CD14-positive monocyte (primary cell): ENCODE data around the gene TRPM4. TPM values are rescaled to one million over a fixed set of nuclear protein-coding genes. Genes with fewer than 3 reads are reported as not detected.

Experiments
- DNase-seq, 3 donors: peaks; one replicate each; pipeline ENCODE4 v3.0.0-alpha.2; 2011 to 2022
- H2AFZ ChIP-seq: 2 replicates; pipeline ENCODE4 v1.6.0; 2012; ENCODE audit warnings: mild to moderate bottlenecking, low read depth, low read length, inconsistent platforms; ENCODE audit not compliant: insufficient read depth, poor library complexity, severe bottlenecking
- H3K27ac ChIP-seq, 2 donors: 1 replicate in 1 of 2; 2 replicates in 1 of 2; pipeline ENCODE4 v1.5.1; 2012 to 2013; ENCODE audit warnings: low read length in 2 of 2, control low read depth in 1 of 2, inconsistent platforms in 1 of 2, low read depth in 1 of 2, mild to moderate bottlenecking in 1 of 2
- H3K27me3 ChIP-seq, 2 donors: one replicate each; pipeline versions ENCODE4 v1.6.0 to v1.6.1; 2011 to 2013; ENCODE audit warnings: low read length in 2 of 2; ENCODE audit not compliant: control insufficient read depth in 2 of 2, insufficient read depth in 2 of 2
- H3K36me3 ChIP-seq, 2 donors: replicated peaks in 1 of 2; 1 replicate in 1 of 2; 2 replicates in 1 of 2; pipeline versions ENCODE4 v1.5.1 to v1.6.1; 2012 to 2013; ENCODE audit warnings: low read length in 2 of 2, control low read depth in 1 of 2, inconsistent platforms in 1 of 2, mild to moderate bottlenecking in 1 of 2; ENCODE audit not compliant: insufficient read depth in 2 of 2, control insufficient read depth in 1 of 2
- H3K4me1 ChIP-seq, 2 donors: 1 replicate in 1 of 2; 2 replicates in 1 of 2; pipeline versions ENCODE4 v1.5.1 to v1.6.1; 2012 to 2013; ENCODE audit warnings: low read length in 2 of 2, control low read depth in 1 of 2, inconsistent platforms in 1 of 2, mild to moderate bottlenecking in 1 of 2, moderate library complexity in 1 of 2; ENCODE audit not compliant: insufficient read depth in 2 of 2, control insufficient read depth in 1 of 2
- H3K4me2 ChIP-seq: replicated peaks from 2 replicates; pipeline ENCODE3; 2012; ENCODE audit warnings: low read length, moderate library complexity, mild to moderate bottlenecking; ENCODE audit not compliant: poor library complexity, severe bottlenecking; ENCODE audit errors: extremely low read depth
- H3K4me3 ChIP-seq, 3 experiments: fragments of 200-600 bp in 1 of 3; sonication (generic) in 1 of 3; replicated peaks in 1 of 3; 1 replicate in 2 of 3; 2 replicates in 1 of 3; pipeline ENCODE4 v1.5.1; 2011 to 2013; ENCODE audit warnings: low read length in 3 of 3, mild to moderate bottlenecking in 3 of 3, control low read depth in 2 of 3, low read depth in 2 of 3, inconsistent platforms in 1 of 3, moderate library complexity in 1 of 3
- H3K79me2 ChIP-seq: 2 replicates; pipeline ENCODE4 v1.6.0; 2012; ENCODE audit warnings: mild to moderate bottlenecking, control low read depth, inconsistent platforms, low read length, moderate library complexity; ENCODE audit not compliant: insufficient read depth
- H3K9ac ChIP-seq: 2 replicates; pipeline ENCODE4 v1.6.0; 2017; ENCODE audit warnings: low read length, mild to moderate bottlenecking; ENCODE audit not compliant: insufficient read depth, poor library complexity, severe bottlenecking
- H3K9me3 ChIP-seq, 2 donors: replicated peaks in 1 of 2; 1 replicate in 1 of 2; 2 replicates in 1 of 2; pipeline versions ENCODE4 v1.5.1 to v1.6.1; 2012 to 2013; ENCODE audit warnings: low read length in 2 of 2, control low read depth in 1 of 2; ENCODE audit not compliant: control insufficient read depth in 1 of 2, insufficient read depth in 1 of 2
- H4K20me1 ChIP-seq: 2 replicates; pipeline ENCODE4 v1.6.0; 2012; ENCODE audit warnings: mild to moderate bottlenecking, low read length, control low read depth, moderate library complexity; ENCODE audit not compliant: insufficient read depth
- H3K27ac Mint-ChIP-seq, 7 donors: one replicate each; pipeline ENCODE4 v1.8.0; 2020; ENCODE audit warnings: mild to moderate bottlenecking in 7 of 7, mixed read lengths in 7 of 7, moderate library complexity in 6 of 7, inconsistent platforms in 2 of 7
- H3K27me3 Mint-ChIP-seq, 3 donors: one replicate each; pipeline ENCODE4 v1.8.0; 2021 to 2022; ENCODE audit warnings: low read depth in 3 of 3, mild to moderate bottlenecking in 3 of 3, mixed read lengths in 3 of 3, moderate library complexity in 3 of 3, inconsistent platforms in 1 of 3
- H3K36me3 Mint-ChIP-seq, 2 donors: one replicate each; pipeline ENCODE4 v1.8.0; 2020; ENCODE audit warnings: mixed read lengths in 2 of 2, inconsistent platforms in 1 of 2, mild to moderate bottlenecking in 1 of 2
- H3K4me1 Mint-ChIP-seq: one replicate; pipeline ENCODE4 v1.8.0; 2020; ENCODE audit warnings: mild to moderate bottlenecking, mixed read lengths
- H3K4me3 Mint-ChIP-seq, 2 donors: one replicate each; pipeline ENCODE4 v1.8.0; 2020; ENCODE audit warnings: mild to moderate bottlenecking in 2 of 2, mixed read lengths in 2 of 2, moderate library complexity in 1 of 2
- H3K9me3 Mint-ChIP-seq, 7 donors: one replicate each; pipeline ENCODE4 v1.8.0; 2020 to 2022; ENCODE audit warnings: mixed read lengths in 7 of 7, mild to moderate bottlenecking in 6 of 7, moderate library complexity in 6 of 7, inconsistent platforms in 2 of 7
- CTCF ChIP-seq: fragments of 200-600 bp; IDR thresholded peaks from one replicate; pipeline ENCODE4 v1.8.0; 2022; ENCODE audit warnings: antibody characterized with exemption, mild to moderate bottlenecking
- WGBS: methylation state at CpG from one replicate; pipeline ENCODE4 v1.1.5; 2013; ENCODE audit warnings: missing lambda C conversion rate; ENCODE audit not compliant: insufficient coverage; 5-methylcytosine and 5-hydroxymethylcytosine counted together
- intact Hi-C, 2 donors: fragments of 100-400 bp; cut with micrococcal nuclease; formaldehyde crosslinking; loops; one replicate each; pipeline versions ENCODE4 v1.15.0 to v1.15.1; 2023
- polyA plus RNA-seq, 3 donors: library from polyadenylated mRNA; depleted of rRNA in 1 of 3; unstranded in 2 of 3; stranded (reverse) in 1 of 3; fragments of 300-500 nt in 2 of 3; fragments of >200 nt in 1 of 3; fragmentation: Illumina TruSeq in 2 of 3; gene quantifications; 1 replicate in 2 of 3; 2 replicates in 1 of 3; pipeline ENCODE4 v1.2.3, GENCODE V29; 2012 to 2021

Gene TRPM4
- polyA plus RNA-seq, 3 donors: 6.0 to 6.9 (median 6.6) TPM

- H3K9ac ChIP-seq: no peak overlapping the region
- Mint-ChIP-seq H3K4me3 (peak overlapping the region in 1 of 2 donors; percentile 22), H3K27ac (peak overlapping the region in 1 of 7 donors; percentile 0), H3K36me3 (no peaks in the 10 kb centered on the region), H3K27me3 (peaks cover 16 to 25% (median 21%) of the 10 kb centered on the region in 3 donors), H3K9me3 (peaks cover 2 to 5% (median 3%) of the 10 kb centered on the region in 7 donors), H3K4me1 (peaks cover 24% of the 10 kb centered on the region)
- H4K20me1 ChIP-seq: no peaks in the 10 kb centered on the region
- H3K4me3 ChIP-seq: no peak overlapping the region
- H3K27ac ChIP-seq: no peak overlapping the region
- no peak overlapping the region for H3K4me2 ChIP-seq
- TF ChIP-seq CTCF: no peak
- H3K9me3 ChIP-seq: peaks cover 0 to 3% of the 10 kb centered on the region in 2 donors
- H3K36me3 ChIP-seq: no peaks in the 10 kb centered on the region
- H2AFZ ChIP-seq: no peak overlapping the region
- peaks cover 0 to 7% of the 10 kb centered on the region in 2 donors for H3K27me3 ChIP-seq
- intact Hi-C loops: no loop called here
- 76% methylated on average over 5 of the region's 7 CpGs for WGBS
- H3K4me1 ChIP-seq: peaks cover 15 to 24% of the 10 kb centered on the region in 2 donors
- no peak for DNase-seq
- no peaks in the 10 kb centered on the region for H3K79me2 ChIP-seq
Observed at GRCh38 chr19:49140951-49141350, 16.6 kb upstream of the TRPM4 start.

GRCh38 chr19:49141352-49141751 is 16.2 kb upstream of the TRPM4 start:
- peak overlapping the region in 1 of 2 donors; percentile 22 for H3K4me3 Mint-ChIP-seq
- no peak for DNase-seq

More at GRCh38 chr19:49141352-49141751, 16.2 kb upstream of the TRPM4 start:
- no peak overlapping the region for H3K9ac ChIP-seq
- H3K27me3 ChIP-seq: peaks cover 0 to 7% of the 10 kb centered on the region in 2 donors
- H3K36me3 Mint-ChIP-seq: no peaks in the 10 kb centered on the region
- no peaks in the 10 kb centered on the region for H3K36me3 ChIP-seq
- H2AFZ ChIP-seq: no peak overlapping the region
- peaks cover 24% of the 10 kb centered on the region for H3K4me1 Mint-ChIP-seq
- peak overlapping the region in 1 of 7 donors; percentile 0 for H3K27ac Mint-ChIP-seq
- WGBS: 80% methylated on average over 3 of the region's 6 CpGs
- no peaks in the 10 kb centered on the region for H4K20me1 ChIP-seq
- peaks cover 19 to 26% (median 25%) of the 10 kb centered on the region in 3 donors for H3K27me3 Mint-ChIP-seq
- H3K9me3 Mint-ChIP-seq: peaks cover 0 to 3% (median 2%) of the 10 kb centered on the region in 7 donors
- intact Hi-C loops: no loop called here
- no peak overlapping the region for H3K4me2 ChIP-seq
- H3K4me1 ChIP-seq: peaks cover 13 to 22% of the 10 kb centered on the region in 2 donors
- no peaks in the 10 kb centered on the region for H3K9me3 ChIP-seq
- H3K4me3 ChIP-seq: no peak overlapping the region
- no peak overlapping the region for H3K27ac ChIP-seq
- no peak for TF ChIP-seq CTCF
- no peaks in the 10 kb centered on the region for H3K79me2 ChIP-seq
